ENCODE data around the gene FAM193A.

Gene FAM193A

GRCh38 chr4:2535376-2536192 is 863 bp upstream of the FAM193A start:
- no peak for TF ChIP-seq FOXM1 (IDR thresholded peaks at IDR 0.05; ENCODE audit: borderline replicate concordance, low read depth)
- TF ChIP-seq TAF1 (IDR thresholded peaks at IDR 0.05; ENCODE audit: low read depth) = no peak
- no peak for TF ChIP-seq EGR1 (IDR thresholded peaks at IDR 0.05)
- TF ChIP-seq ZBTB7A (IDR thresholded peaks at IDR 0.05; ENCODE audit: low read depth) = no peak
- TF ChIP-seq RAD21 (IDR thresholded peaks at IDR 0.05; ENCODE audit: low read depth) = no peak
- no peak for TF ChIP-seq REST (IDR thresholded peaks at IDR 0.05; ENCODE audit: low read depth)
- no peak for TF ChIP-seq CEBPB (IDR thresholded peaks at IDR 0.05)

GRCh38 chr4:2537011-2537830 is 774 bp downstream of the FAM193A start:
- TF ChIP-seq NFIC (IDR thresholded peaks at IDR 0.05) = no peak
- 0 out of 2 replicates have a peak, but pooled peaks have one; percentile 44 for TF ChIP-seq ZBTB7A (IDR thresholded peaks at IDR 0.05; ENCODE audit: low read depth)
- no peak for TF ChIP-seq REST (IDR thresholded peaks at IDR 0.05; ENCODE audit: low read depth)
- TF ChIP-seq MAX (IDR thresholded peaks at IDR 0.05) = 0 out of 2 replicates have a peak, but pooled peaks have one; percentile 21
- TF ChIP-seq FOXM1 (IDR thresholded peaks at IDR 0.05; ENCODE audit: borderline replicate concordance, low read depth) = peak; percentile 68
- 0 out of 2 replicates have a peak, but pooled peaks have one; percentile 31 for TF ChIP-seq TAF1 (IDR thresholded peaks at IDR 0.05; ENCODE audit: low read depth)
- TF ChIP-seq YY1 (IDR thresholded peaks at IDR 0.05; ENCODE audit: low read depth) = peak; percentile 8; the same call in 1 of the 2 replicates

- TF ChIP-seq REST (IDR thresholded peaks at IDR 0.05; ENCODE audit: low read depth) (no peak), EP300 (IDR thresholded peaks at IDR 0.05; ENCODE audit: borderline replicate concordance) (no peak), YY1 (IDR thresholded peaks at IDR 0.05; ENCODE audit: low read depth) (no peak), TAF1 (IDR thresholded peaks at IDR 0.05; ENCODE audit: low read depth) (no peak)
These were observed 9.0 kb downstream of the FAM193A start for GRCh38 chr4:2545321-2546013.

GRCh38 chr4:2546286-2546823 is 9.9 kb downstream of the FAM193A start:
- TF ChIP-seq FOXM1 (IDR thresholded peaks at IDR 0.05; ENCODE audit: borderline replicate concordance, low read depth) (no peak), EP300 (IDR thresholded peaks at IDR 0.05; ENCODE audit: borderline replicate concordance) (no peak), TEAD4 (IDR thresholded peaks at IDR 0.05) (no peak), USF1 (IDR thresholded peaks at IDR 0.05) (no peak), TAF1 (IDR thresholded peaks at IDR 0.05; ENCODE audit: low read depth) (no peak), MAX (IDR thresholded peaks at IDR 0.05) (no peak), YY1 (IDR thresholded peaks at IDR 0.05; ENCODE audit: low read depth) (no peak), EGR1 (IDR thresholded peaks at IDR 0.05) (no peak), REST (IDR thresholded peaks at IDR 0.05; ENCODE audit: low read depth) (no peak)

All from Ishikawa (cell line).